ENCODE results near the gene C10orf71. TPM values are rescaled to one million over a fixed set of nuclear protein-coding genes. Genes with fewer than 3 reads are reported as not detected.

The C10orf71 gene
- total and polyA plus RNA-seq, 2 donors from 2014 or later, result 0.28 TPM; not detected in 1

- H3K9ac ChIP-seq (ENCODE audit: low read length in 3 of 3), result no peak overlapping the region
- intact Hi-C loops (cut with DNase I), result no loop called here
- no peaks in the 10 kb centered on the region for H3K4me1 ChIP-seq (ENCODE audit: control insufficient read depth in 2 of 3, insufficient read depth in 2 of 3, low read depth in 1 of 3, low read length in 3 of 3)
- no peak for DNase-seq
- no peaks in the 10 kb centered on the region for H3K36me3 ChIP-seq (ENCODE audit: control insufficient read depth in 2 of 3, insufficient read depth in 3 of 3, low read length in 3 of 3)
- H3K4me3 ChIP-seq (ENCODE audit: low read length in 3 of 3), result no peak overlapping the region
- TF ChIP-seq CTCF (IDR thresholded peaks at IDR 0.05; ENCODE audit: borderline replicate concordance, extremely low read depth, insufficient read depth), result no peak
- no peaks in the 10 kb centered on the region for H3K27me3 ChIP-seq (ENCODE audit: control insufficient read depth, insufficient read depth, low read length)
- no peak for FAIRE-seq
- no peak overlapping the region for H3K27ac ChIP-seq (ENCODE audit: low read depth in 2 of 2, low read length in 2 of 2)
- H3K9me3 ChIP-seq (ENCODE audit: control insufficient read depth in 2 of 3, insufficient read depth in 1 of 3, low read length in 3 of 3), result peaks cover 0 to 4% (median 0%) of the 10 kb centered on the region in 3 donors
These were observed 38.2 kb upstream of the C10orf71 start for GRCh38 chr10:49260644-49261296.

- no peak overlapping the region for H3K9ac ChIP-seq (ENCODE audit: low read length in 3 of 3)
- DNase-seq (no peak), FAIRE-seq (no peak)
- no peak overlapping the region for H3K4me3 ChIP-seq (ENCODE audit: low read length in 3 of 3)
- no peak for TF ChIP-seq CTCF (IDR thresholded peaks at IDR 0.05; ENCODE audit: borderline replicate concordance, extremely low read depth, insufficient read depth)
- H3K27ac ChIP-seq (ENCODE audit: low read depth in 2 of 2, low read length in 2 of 2), result no peak overlapping the region
- no peaks in the 10 kb centered on the region for H3K4me1 ChIP-seq (ENCODE audit: control insufficient read depth in 2 of 3, insufficient read depth in 2 of 3, low read depth in 1 of 3, low read length in 3 of 3)
- intact Hi-C loops (cut with DNase I), result no loop called here
- H3K36me3 ChIP-seq (ENCODE audit: control insufficient read depth in 2 of 3, insufficient read depth in 3 of 3, low read length in 3 of 3), result no peaks in the 10 kb centered on the region
- peaks cover 0 to 12% (median 0%) of the 10 kb centered on the region in 3 donors for H3K9me3 ChIP-seq (ENCODE audit: control insufficient read depth in 2 of 3, insufficient read depth in 1 of 3, low read length in 3 of 3)
- no peaks in the 10 kb centered on the region for H3K27me3 ChIP-seq (ENCODE audit: control insufficient read depth, insufficient read depth, low read length)
These were observed 35.4 kb upstream of the C10orf71 start for GRCh38 chr10:49263591-49263990.

- Histone ChIP-seq H3K36me3 (ENCODE audit: control insufficient read depth in 2 of 3, insufficient read depth in 3 of 3, low read length in 3 of 3) (no peaks in the 10 kb centered on the region), H3K9me3 (ENCODE audit: control insufficient read depth in 2 of 3, insufficient read depth in 1 of 3, low read length in 3 of 3) (peaks cover 0 to 12% (median 0%) of the 10 kb centered on the region in 3 donors), H3K4me3 (ENCODE audit: low read length in 3 of 3) (no peak overlapping the region), H3K27me3 (ENCODE audit: control insufficient read depth, insufficient read depth, low read length) (no peaks in the 10 kb centered on the region), H3K4me1 (ENCODE audit: control insufficient read depth in 2 of 3, insufficient read depth in 2 of 3, low read depth in 1 of 3, low read length in 3 of 3) (no peaks in the 10 kb centered on the region), H3K27ac (ENCODE audit: low read depth in 2 of 2, low read length in 2 of 2) (no peak overlapping the region), H3K9ac (ENCODE audit: low read length in 3 of 3) (no peak overlapping the region)
- DNase-seq, result peak in 1 of 5 donors; percentile 48
- FAIRE-seq, result no peak
- intact Hi-C loops (cut with DNase I), result no loop called here
- TF ChIP-seq CTCF (IDR thresholded peaks at IDR 0.05; ENCODE audit: borderline replicate concordance, extremely low read depth, insufficient read depth), result no peak
These were observed 34.7 kb upstream of the C10orf71 start for GRCh38 chr10:49264177-49264677.
